GM21529 (cell line): ENCODE results near the gene TAOK1.

Experiments
- ATAC-seq: cut with Tn5 transposase; IDR thresholded peaks from one replicate; pipeline ENCODE4 v1.9.1; 2021; ENCODE audit not compliant: unreplicated experiment

Gene TAOK1

DNA sequence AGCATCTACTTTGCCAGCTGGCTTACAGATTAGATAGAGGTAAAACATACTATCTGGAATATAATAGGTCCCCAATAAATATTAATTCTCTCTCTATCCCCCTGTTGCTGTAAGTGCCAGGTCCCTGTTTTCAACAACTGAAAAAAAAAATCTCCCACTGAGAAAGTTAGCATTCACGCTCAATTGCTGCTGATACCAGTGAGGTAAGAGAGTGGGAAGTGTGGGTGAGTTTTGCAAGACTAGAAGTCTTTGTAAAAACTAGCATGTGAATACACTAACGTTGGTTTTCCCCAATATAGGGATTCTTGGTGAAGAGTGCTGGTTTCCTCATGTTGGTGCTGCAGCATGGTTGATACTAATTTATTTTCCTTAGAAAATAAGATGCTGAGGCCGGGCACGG lies 11.7 kb upstream of the TAOK1 start:
- no peak for ATAC-seq

DNA sequence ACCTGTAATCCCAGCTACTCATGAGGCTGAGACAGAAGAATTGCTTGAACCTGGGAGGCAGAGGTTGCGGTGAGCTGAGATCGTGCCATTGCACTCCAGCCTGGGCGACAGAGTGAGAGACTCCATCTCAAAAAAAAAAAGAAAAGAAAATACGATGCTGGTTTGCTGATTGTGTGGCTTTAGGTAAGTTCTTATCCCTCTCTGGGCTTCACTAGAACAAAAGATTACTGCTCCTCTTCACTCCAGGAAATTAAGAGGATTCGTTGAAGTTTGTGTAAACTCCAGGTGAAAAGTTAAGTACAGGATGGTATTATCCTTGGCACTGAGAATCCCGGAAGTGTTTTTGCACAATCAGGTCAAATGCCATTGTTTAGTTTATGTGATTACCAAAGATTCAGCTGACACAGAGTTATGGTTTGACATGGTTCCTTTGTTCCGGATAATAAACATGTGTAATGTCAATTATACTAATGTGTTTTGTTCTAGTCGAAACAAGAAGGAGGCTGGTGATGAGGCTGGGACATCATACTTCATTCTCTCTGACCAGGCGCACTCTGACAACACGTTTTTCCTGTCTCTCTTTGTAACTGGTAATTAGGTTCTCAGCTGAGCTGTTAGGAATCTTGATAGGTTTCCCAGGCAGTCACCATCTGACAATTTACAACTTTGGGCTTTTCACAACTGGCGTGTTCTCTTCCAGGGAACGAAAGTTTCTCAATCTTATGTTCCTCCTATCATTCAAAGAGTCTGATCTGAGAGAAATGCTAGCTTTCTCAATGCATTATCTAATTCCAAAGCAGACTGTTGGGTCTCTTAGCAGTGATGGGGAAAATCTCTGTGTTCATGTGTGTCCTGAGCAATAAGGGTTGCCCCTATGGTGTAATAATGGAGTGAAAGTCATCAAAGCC lies 10.8 kb upstream of the TAOK1 start:
- ATAC-seq: no peak

DNA sequence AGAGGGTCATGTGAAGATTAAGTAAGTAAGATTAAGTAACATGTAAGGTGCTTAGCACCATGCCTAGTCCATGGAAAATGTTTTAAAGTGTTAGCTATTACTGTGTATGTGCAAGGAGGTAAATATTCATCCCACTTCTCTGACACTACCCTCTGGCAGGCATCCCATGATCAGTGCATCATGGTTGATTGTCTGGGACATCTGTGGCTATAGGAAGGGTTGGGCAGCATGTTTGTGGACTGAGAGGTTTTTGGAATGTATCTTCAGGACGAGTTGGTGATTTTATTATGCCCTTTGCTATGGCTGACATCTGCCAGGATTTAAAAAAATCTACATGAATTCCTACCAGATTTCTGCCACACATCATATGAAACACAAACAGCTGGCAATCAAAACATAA lies 6.5 kb upstream of the TAOK1 start:
- ATAC-seq: no peak

DNA sequence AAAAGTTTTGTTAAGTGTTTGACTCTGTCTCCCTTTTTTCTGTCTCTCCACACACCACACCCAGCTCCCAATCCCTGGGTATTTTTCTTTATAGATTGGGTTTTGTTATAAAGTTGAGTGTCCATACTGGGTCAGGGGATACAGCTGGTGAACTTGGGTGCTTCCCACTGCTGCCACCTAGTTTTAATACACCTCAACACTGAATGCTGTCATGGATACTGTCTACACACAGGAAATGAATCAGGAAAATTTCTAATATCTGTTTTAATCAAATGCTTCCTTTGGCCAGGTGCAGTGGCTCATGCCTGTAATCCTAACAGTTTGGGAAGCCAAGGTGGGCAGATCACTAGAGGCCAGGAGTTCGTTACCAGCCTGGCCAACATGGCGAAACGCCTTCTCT lies 5.3 kb upstream of the TAOK1 start:
- ATAC-seq: no peak

DNA sequence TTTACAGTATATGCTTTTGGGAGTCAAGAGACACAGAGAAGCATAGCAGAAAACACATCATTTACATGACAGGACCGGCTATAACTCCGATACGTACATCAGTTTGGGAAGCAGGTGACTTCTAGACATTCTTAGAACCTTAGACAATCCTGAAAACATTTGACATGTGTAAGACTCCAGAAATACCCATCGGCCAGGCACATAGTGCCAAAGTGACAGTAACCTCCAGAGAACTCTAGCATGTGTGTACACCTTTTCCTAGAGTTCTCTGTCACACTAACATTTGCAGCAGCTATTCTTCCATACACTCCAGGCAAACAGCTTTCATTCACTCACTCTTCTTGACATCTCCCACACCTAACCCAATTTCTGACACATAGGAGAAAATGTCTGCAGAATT lies 3.4 kb upstream of the TAOK1 start:
- ATAC-seq: no peak

DNA sequence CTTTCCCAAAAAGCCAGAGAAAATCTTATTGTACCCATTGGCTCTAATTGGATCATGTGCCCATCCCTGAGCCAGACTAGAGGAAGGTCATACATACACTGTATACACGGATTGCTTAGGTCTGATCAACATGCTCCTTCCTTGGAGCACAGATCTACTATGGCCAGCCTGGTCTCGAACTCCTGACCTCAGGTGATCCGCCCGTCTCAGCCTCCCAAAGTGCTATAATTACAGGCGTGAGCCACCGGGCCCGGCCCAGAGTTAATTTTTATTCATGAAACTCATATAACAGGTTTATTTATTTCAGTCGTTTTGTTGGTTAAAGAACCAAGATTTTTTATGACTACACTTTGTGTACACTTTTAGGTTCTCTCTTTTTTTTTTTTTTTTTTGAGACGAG lies 1.2 kb upstream of the TAOK1 start:
- ATAC-seq: no peak

DNA sequence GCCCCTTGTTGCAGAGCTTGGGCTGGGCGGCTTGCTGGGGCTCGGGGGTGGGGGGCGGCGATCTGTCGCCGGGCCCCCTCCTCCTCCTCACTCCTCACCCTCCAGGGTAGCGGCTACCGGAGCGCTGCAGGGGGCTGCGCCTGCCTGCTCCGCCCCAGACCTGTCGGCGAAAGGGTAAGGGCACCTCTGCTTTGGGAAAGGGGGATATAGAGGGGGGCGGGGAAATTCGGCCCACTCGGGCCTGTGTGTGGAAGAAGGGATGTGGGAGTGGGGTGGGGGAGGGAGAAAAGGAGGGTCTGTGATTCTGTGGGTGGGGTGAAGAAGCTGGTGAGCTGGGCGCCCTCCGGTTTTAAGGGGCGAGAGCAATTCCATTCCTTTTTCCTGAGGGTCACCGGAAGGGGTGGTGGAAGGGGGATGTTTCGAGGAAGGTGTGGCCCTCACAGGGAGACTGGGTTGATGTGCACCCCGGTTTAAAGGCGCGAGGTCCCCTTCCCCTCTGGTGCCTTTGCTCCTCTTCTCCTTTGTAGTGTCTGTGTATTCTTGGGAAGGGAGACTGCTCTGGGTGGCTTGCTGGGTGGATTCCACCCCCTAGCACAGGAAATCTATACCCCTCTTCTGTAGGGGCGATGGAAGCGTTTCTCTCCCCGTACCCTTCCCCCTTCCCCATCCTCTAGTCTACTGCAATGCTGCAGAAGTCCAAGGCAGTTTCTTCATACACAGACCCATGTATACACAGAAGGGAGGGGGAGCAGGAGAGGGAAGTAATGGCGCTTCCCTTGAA lies 878 bp downstream of the TAOK1 start:
- ATAC-seq: peak; percentile 2

DNA sequence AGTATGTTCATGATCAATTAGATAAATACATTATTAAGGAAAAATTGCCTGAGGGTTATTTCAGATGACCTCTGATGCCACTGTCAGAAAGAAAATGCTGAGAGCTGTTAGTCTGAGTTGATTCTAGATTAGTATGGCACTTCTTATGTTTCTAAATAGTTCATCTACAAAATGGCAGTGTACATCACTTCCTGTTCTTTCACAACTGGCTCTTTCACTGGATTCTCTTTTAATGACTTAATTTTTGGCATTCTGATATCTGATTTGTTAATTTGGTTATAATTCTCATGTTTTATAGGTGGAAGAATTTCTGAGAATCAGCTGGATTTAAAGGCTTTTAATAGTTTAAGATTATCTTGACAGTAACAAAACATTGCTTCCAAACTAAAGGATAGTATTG lies 3.3 kb downstream of the TAOK1 start:
- no peak for ATAC-seq

- no peak for ATAC-seq
Measured at GRCh38 chr17:29394761-29395160, 4.6 kb downstream of the TAOK1 start.

- ATAC-seq: no peak
Measured at GRCh38 chr17:29396066-29396465, 5.9 kb downstream of the TAOK1 start.

GRCh38 chr17:29399634-29400033 lies 9.5 kb downstream of the TAOK1 start:
- ATAC-seq: no peak

DNA sequence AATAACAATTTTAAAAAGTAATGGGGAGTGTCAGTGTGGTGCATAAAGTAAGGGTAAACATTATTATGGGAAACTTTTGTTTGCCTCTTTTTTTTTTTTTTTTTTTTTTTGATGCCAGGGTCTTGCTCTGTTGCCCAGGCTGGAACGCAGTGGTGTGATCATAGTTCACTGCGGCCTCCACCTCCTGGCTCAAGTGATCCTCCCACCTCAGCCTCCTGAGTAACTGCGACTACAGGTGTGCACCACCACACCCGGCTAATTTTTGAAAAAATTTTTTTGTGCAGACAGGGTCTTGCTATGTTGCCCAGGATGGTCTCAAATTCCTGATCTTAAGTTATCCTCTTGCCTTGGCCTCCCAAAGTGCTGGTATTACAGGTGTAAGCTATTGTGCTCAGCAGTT lies 10.7 kb downstream of the TAOK1 start:
- no peak for ATAC-seq

DNA sequence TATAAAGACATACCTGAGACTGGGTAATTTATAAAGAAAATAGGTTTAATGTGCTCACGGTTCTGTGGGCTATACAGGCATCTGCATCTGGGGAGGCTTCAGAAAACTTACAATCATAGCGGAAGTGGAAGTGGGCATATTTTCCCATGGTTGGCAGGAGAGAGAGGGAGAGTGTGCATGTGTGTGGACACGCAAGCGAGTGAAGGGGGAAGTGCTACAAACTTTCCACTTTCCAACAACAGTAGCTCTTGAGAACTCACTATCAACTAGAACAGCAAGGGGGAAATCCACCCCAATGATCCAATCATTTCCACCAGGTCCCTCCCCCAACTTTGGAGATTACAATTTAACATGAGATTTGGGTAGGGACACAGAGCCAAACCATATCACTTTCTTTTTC lies 11.1 kb downstream of the TAOK1 start:
- ATAC-seq: no peak

DNA sequence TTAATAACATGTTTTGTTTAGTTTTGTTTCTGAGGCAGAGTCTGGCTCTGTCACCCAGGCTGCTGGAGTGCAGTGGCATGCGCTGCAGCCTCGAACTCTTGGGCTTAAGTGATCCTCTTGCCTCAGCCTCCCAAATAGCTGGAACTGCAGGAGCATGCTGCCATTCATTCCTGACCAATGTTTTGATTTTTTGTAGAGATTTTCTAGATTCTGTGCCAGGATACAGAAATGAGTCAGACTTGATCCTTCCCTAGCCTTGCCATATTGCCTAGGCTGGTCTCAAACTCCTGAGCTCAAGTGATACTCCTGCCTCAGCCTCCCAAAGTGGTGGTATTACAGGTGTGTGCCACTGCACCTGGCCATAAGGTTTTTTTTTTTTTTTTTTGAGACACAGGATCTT lies 17.7 kb downstream of the TAOK1 start:
- no peak for ATAC-seq

DNA sequence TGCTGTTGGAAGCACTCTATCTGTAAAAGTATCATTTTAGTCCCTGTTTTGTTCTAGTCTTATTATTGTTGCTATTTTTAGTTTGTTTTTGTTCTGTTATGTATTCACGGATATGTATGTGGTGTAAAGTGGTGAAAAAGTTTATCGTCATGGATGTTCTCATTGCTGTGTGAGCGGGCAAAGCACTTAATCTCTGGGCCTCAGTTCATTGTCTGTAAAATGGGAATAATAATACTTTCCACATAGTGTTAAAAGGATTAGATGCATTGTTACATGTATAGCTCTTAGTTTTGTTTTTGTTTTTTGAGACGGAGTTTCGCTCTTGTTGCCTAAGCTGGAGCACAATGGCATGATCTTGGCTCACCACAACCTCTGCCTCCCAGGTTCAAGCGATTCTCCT lies 19.8 kb downstream of the TAOK1 start:
- ATAC-seq: no peak

GRCh38 chr17:29412780-29413565 lies 22.8 kb downstream of the TAOK1 start:
- ATAC-seq: no peak

- no peak for ATAC-seq
Measured at GRCh38 chr17:29420128-29420527, 30.0 kb downstream of the TAOK1 start.

GRCh38 chr17:29430275-29430674 lies 40.1 kb downstream of the TAOK1 start:
- no peak for ATAC-seq

DNA sequence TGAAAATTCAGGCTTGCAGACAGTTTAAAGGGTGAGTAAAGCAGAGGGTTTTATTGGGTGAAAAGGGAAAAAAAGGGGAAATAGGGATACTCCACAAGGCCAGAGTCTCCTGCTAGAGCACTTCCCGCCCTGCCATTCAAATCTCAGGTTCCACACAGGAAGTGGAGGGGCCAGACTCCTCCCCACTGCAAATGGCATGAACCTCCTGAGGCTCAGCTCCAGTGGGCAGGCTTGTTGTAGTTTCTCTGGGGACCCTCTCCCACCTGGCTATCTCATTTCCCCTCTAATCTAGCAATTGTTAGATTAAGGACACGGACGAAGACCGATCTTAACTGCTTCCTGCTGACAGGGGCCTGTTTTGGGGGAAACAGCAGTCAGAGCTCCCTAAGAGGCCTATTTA lies 43.4 kb downstream of the TAOK1 start:
- no peak for ATAC-seq

GRCh38 chr17:29434550-29434949 lies 44.4 kb downstream of the TAOK1 start:
- no peak for ATAC-seq

DNA sequence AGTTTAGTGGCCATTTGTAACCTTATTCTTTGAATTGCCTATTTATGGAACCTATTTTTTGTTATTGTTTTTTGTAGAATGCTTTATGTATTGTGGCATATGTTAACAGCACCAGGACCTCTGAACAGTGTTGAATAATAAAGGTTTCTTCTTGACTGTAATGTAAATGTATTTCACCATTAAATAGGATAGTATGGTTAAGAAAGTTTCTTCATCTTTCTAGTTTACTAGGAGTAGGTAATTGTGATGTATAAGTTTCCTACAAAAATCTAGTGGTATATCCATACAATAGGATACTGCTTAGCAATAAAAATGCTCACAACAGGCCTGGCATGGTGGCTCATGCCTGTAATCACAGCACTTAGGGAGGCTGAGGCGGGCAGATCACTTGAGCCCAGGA lies 52.3 kb downstream of the TAOK1 start:
- no peak for ATAC-seq
